Neural cell (in vitro differentiated cells): ENCODE measurements around the gene TBC1D8. TPM values are rescaled to one million over a fixed set of nuclear protein-coding genes. Genes with fewer than 3 reads are reported as not detected.

Source experiments
- H2AFZ ChIP-seq: fragments of 200-600, 300-800 bp; sonication (generic), shearing (Covaris generic); 2 replicates; pipeline ENCODE4 v1.6.0; 2014; ENCODE audit warnings: low read depth, mild to moderate bottlenecking, antibody characterized with exemption, low read length, moderate library complexity
- H3F3A ChIP-seq: fragments of 200-600 bp; shearing (Covaris generic); 2 replicates; pipeline ENCODE4 v1.6.1; 2016; ENCODE audit warnings: mild to moderate bottlenecking, moderate library complexity, mixed read lengths, antibody characterized with exemption, low read length; ENCODE audit not compliant: insufficient read depth, poor library complexity, severe bottlenecking
- H3K27ac ChIP-seq: fragments of 200-600, 300-800 bp; sonication (generic), shearing (Covaris generic); 2 replicates; pipeline ENCODE4 v1.5.1; 2014; ENCODE audit warnings: mild to moderate bottlenecking, low read length, moderate library complexity
- H3K27me3 ChIP-seq: fragments of 300-800, 200-600 bp; sonication (generic), shearing (Covaris generic); 2 replicates; pipeline ENCODE4 v1.6.0; 2014; ENCODE audit warnings: mild to moderate bottlenecking, low read depth, low read length, moderate library complexity; ENCODE audit not compliant: insufficient read depth
- H3K36me3 ChIP-seq: fragments of 300-800, 200-600 bp; sonication (generic), shearing (Covaris generic); 2 replicates; pipeline ENCODE4 v1.5.1; 2014; ENCODE audit warnings: mild to moderate bottlenecking, antibody characterized with exemption, low read length, moderate library complexity; ENCODE audit not compliant: insufficient read depth
- H3K4me2 ChIP-seq: fragments of 300-800, 200-600 bp; sonication (generic), shearing (Covaris generic); 2 replicates; pipeline ENCODE4 v1.6.0; 2014; ENCODE audit warnings: mild to moderate bottlenecking, low read length
- H3K4me3 ChIP-seq: fragments of 300-800, 200-600 bp; sonication (generic), shearing (Covaris generic); 2 replicates; pipeline ENCODE4 v1.5.1; 2014; ENCODE audit warnings: mild to moderate bottlenecking, low read length, moderate library complexity
- H3K79me2 ChIP-seq: fragments of 200-600 bp; shearing (Covaris generic); replicated peaks from 2 replicates; pipeline ENCODE4 v1.6.0; 2014; ENCODE audit warnings: mild to moderate bottlenecking, low read length, moderate library complexity; ENCODE audit not compliant: insufficient read depth
- H3K9ac ChIP-seq: fragments of 300-800, 200-600 bp; sonication (generic), shearing (Covaris generic); 2 replicates; pipeline ENCODE4 v1.6.1; 2016; ENCODE audit warnings: mild to moderate bottlenecking, low read length, mixed read lengths
- H3K9me2 ChIP-seq: fragments of 200-600 bp; shearing (Covaris generic); 2 replicates; pipeline ENCODE4 v1.6.1; 2016; ENCODE audit warnings: mild to moderate bottlenecking, low read length, mixed read lengths; ENCODE audit not compliant: insufficient read depth
- H3K9me3 ChIP-seq: fragments of 200-600, 300-800 bp; sonication (generic), shearing (Covaris generic); 2 replicates; pipeline ENCODE4 v1.6.1; 2016; ENCODE audit warnings: mild to moderate bottlenecking, mixed run types, low read length, moderate library complexity, mixed read lengths
- H4K20me1 ChIP-seq: fragments of 200-600 bp; shearing (Covaris generic); 2 replicates; pipeline ENCODE4 v1.6.1; 2016; ENCODE audit warnings: mild to moderate bottlenecking, mixed run types; ENCODE audit not compliant: insufficient read depth
- CTCF ChIP-seq: fragments of 450-650 bp; IDR thresholded peaks from 2 replicates; pipeline ENCODE4 v1.5.1; 2014; ENCODE audit warnings: antibody characterized with exemption, mild to moderate bottlenecking, moderate library complexity; ENCODE audit not compliant: poor library complexity, severe bottlenecking
- EP300 ChIP-seq: fragments of 450-650 bp; conservative IDR thresholded peaks from 2 replicates; pipeline ENCODE4 v1.6.1; 2014; ENCODE audit warnings: antibody characterized with exemption, mild to moderate bottlenecking, moderate library complexity; ENCODE audit not compliant: poor library complexity, severe bottlenecking
- EZH2 ChIP-seq: fragments of 200-600, 300-800 bp; shearing (Covaris generic), sonication (generic); IDR thresholded peaks from 2 replicates; pipeline ENCODE4 v1.6.1; 2014; ENCODE audit warnings: antibody characterized with exemption, low read length, borderline replicate concordance, mild to moderate bottlenecking; ENCODE audit not compliant: insufficient read depth, poor library complexity, severe bottlenecking
- MXI1 ChIP-seq: fragments of 450-650 bp; conservative IDR thresholded peaks from 2 replicates; pipeline ENCODE4 v1.6.1; 2014; ENCODE audit warnings: antibody characterized with exemption, mild to moderate bottlenecking; ENCODE audit not compliant: poor library complexity, severe bottlenecking
- POLR2AphosphoS5 ChIP-seq: IDR thresholded peaks from 2 replicates; pipeline ENCODE4 v1.6.1; 2012
- RAD21 ChIP-seq: fragments of 450-650 bp; conservative IDR thresholded peaks from 2 replicates; pipeline ENCODE4 v1.6.1; 2014; ENCODE audit warnings: antibody characterized with exemption, mild to moderate bottlenecking, moderate library complexity
- SMC3 ChIP-seq: fragments of 450-650 bp; conservative IDR thresholded peaks from 2 replicates; pipeline ENCODE4 v1.6.1; 2014; ENCODE audit warnings: antibody characterized with exemption, mild to moderate bottlenecking, moderate library complexity; ENCODE audit not compliant: poor library complexity
- TAF1 ChIP-seq: IDR thresholded peaks from 2 replicates; pipeline ENCODE4 v1.6.1; 2012; ENCODE audit warnings: low read depth
- polyA plus RNA-seq: library from polyadenylated mRNA; depleted of rRNA; stranded (reverse); fragments of >200 nt; gene quantifications from 2 replicates; pipeline ENCODE4 v1.2.3, GENCODE V29; 2014
- TF ChIP-seq, protein P1 (sequence below): IDR thresholded peaks from 2 replicates; pipeline ENCODE4 v1.6.1; 2012; ENCODE audit warnings: borderline replicate concordance

TBC1D8 gene
- polyA plus RNA-seq, 1 donor from 2014 or later = 5.3 TPM

- H3K9me2 ChIP-seq = no peaks in the 10 kb centered on the region
- no peak overlapping the region for H3K9ac ChIP-seq
- H3K79me2 ChIP-seq = peaks cover 20% of the 10 kb centered on the region
- H3K36me3 ChIP-seq = no peaks in the 10 kb centered on the region
- H3K9me3 ChIP-seq = no peaks in the 10 kb centered on the region
- H4K20me1 ChIP-seq = no peaks in the 10 kb centered on the region
- H3K4me3 ChIP-seq = no peak overlapping the region
- H3K27ac ChIP-seq = no peak overlapping the region
- H3K27me3 ChIP-seq = no peaks in the 10 kb centered on the region
- no peak for TF ChIP-seq POLR2AphosphoS5
- TF ChIP-seq RAD21 = no peak
- H2AFZ ChIP-seq = no peak overlapping the region
- no peaks in the 10 kb centered on the region for H3F3A ChIP-seq
- H3K4me2 ChIP-seq = no peak overlapping the region
Observed at GRCh38 chr2:100999995-101000394, 151.2 kb downstream of the TBC1D8 start.

DNA sequence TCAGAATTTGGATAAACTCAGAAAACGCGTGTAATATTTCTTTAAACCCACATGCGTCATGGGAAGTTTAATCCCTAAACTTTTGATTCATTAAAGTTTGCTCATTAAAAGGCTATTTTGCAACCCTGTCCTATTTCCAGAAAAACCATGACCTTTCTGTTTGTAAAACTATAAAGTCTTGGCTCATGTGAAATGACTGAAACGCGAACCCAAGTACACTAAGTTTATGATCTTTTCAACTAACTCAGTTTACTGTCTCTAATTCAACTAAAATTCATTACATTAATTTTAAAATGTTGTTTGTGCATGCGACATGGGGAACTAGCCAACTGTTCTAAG, 153.0 kb downstream of the TBC1D8 start:
- Histone ChIP-seq H3K27ac (no peak overlapping the region), H3K4me2 (no peak overlapping the region), H3F3A (no peaks in the 10 kb centered on the region), H3K36me3 (no peaks in the 10 kb centered on the region), H3K9ac (no peak overlapping the region), H3K27me3 (no peaks in the 10 kb centered on the region), H3K9me2 (no peaks in the 10 kb centered on the region), H3K9me3 (no peaks in the 10 kb centered on the region), H2AFZ (no peak overlapping the region), H3K4me3 (no peak overlapping the region), H4K20me1 (no peaks in the 10 kb centered on the region), H3K79me2 (peaks cover 11% of the 10 kb centered on the region)
- TF ChIP-seq EZH2 (no peak), EP300 (no peak), CTCF (no peak)

- Histone ChIP-seq H2AFZ (no peak overlapping the region), H3K36me3 (no peaks in the 10 kb centered on the region), H3K9me2 (no peaks in the 10 kb centered on the region), H3K27ac (no peak overlapping the region), H3K4me2 (no peak overlapping the region), H3F3A (no peaks in the 10 kb centered on the region), H4K20me1 (no peaks in the 10 kb centered on the region), H3K79me2 (peaks cover 6% of the 10 kb centered on the region), H3K4me3 (no peak overlapping the region), H3K27me3 (no peaks in the 10 kb centered on the region), H3K9ac (no peak overlapping the region), H3K9me3 (no peaks in the 10 kb centered on the region)
- TF ChIP-seq SMC3 (no peak), MXI1 (no peak), CTCF (no peak), EZH2 (no peak), RAD21 (no peak), EP300 (no peak), TAF1 (no peak), POLR2AphosphoS5 (no peak)
- TF ChIP-seq, protein P1, sequence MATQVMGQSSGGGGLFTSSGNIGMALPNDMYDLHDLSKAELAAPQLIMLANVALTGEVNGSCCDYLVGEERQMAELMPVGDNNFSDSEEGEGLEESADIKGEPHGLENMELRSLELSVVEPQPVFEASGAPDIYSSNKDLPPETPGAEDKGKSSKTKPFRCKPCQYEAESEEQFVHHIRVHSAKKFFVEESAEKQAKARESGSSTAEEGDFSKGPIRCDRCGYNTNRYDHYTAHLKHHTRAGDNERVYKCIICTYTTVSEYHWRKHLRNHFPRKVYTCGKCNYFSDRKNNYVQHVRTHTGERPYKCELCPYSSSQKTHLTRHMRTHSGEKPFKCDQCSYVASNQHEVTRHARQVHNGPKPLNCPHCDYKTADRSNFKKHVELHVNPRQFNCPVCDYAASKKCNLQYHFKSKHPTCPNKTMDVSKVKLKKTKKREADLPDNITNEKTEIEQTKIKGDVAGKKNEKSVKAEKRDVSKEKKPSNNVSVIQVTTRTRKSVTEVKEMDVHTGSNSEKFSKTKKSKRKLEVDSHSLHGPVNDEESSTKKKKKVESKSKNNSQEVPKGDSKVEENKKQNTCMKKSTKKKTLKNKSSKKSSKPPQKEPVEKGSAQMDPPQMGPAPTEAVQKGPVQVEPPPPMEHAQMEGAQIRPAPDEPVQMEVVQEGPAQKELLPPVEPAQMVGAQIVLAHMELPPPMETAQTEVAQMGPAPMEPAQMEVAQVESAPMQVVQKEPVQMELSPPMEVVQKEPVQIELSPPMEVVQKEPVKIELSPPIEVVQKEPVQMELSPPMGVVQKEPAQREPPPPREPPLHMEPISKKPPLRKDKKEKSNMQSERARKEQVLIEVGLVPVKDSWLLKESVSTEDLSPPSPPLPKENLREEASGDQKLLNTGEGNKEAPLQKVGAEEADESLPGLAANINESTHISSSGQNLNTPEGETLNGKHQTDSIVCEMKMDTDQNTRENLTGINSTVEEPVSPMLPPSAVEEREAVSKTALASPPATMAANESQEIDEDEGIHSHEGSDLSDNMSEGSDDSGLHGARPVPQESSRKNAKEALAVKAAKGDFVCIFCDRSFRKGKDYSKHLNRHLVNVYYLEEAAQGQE = no peak
Observed at GRCh38 chr2:100997509-100998234, 153.5 kb downstream of the TBC1D8 start.
